Osteoblast (primary cell): ENCODE data around the gene C2orf72. TPM values are rescaled to one million over a fixed set of nuclear protein-coding genes. Genes with fewer than 3 reads are reported as not detected.

ENCODE experiments used
- DNase-seq: peaks from one replicate; pipeline ENCODE4 v3.0.0; 2011; ENCODE audit warnings: low spot score, mixed read lengths; ENCODE audit not compliant: insufficient read length; ENCODE audit errors: missing footprints
- H2AFZ ChIP-seq: 2 replicates; pipeline ENCODE4 v1.6.0; 2011; ENCODE audit warnings: mild to moderate bottlenecking, low read length
- H3K27ac ChIP-seq: 2 replicates; pipeline ENCODE4 v1.5.1; 2011; ENCODE audit warnings: mild to moderate bottlenecking, low read depth, low read length, moderate library complexity
- H3K27me3 ChIP-seq: 2 replicates; pipeline ENCODE4 v1.6.0; 2012; ENCODE audit warnings: mild to moderate bottlenecking, control low read depth, inconsistent platforms, low read length, moderate library complexity; ENCODE audit not compliant: insufficient read depth
- H3K36me3 ChIP-seq: 2 replicates; pipeline ENCODE4 v1.5.1; 2011; ENCODE audit warnings: mild to moderate bottlenecking, low read length, control low read depth, moderate library complexity; ENCODE audit not compliant: insufficient read depth
- H3K4me1 ChIP-seq: 2 replicates; pipeline ENCODE4 v1.5.1; 2011; ENCODE audit warnings: mild to moderate bottlenecking, low read length, control low read depth, moderate library complexity; ENCODE audit not compliant: insufficient read depth
- H3K4me2 ChIP-seq: 2 replicates; pipeline ENCODE4 v1.6.0; 2011; ENCODE audit warnings: mild to moderate bottlenecking, low read length; ENCODE audit not compliant: insufficient read depth
- H3K4me3 ChIP-seq: fragments of 200-600 bp; sonication (generic); 3 replicates; pipeline ENCODE4 v1.5.1; 2012; ENCODE audit warnings: mild to moderate bottlenecking, low read length, inconsistent platforms; ENCODE audit not compliant: insufficient read depth
- H3K79me2 ChIP-seq: 2 replicates; pipeline ENCODE4 v1.6.0; 2012; ENCODE audit warnings: mild to moderate bottlenecking, low read length, control low read depth, inconsistent platforms; ENCODE audit not compliant: insufficient read depth
- H3K9me3 ChIP-seq: 2 replicates; pipeline ENCODE4 v1.5.1; 2011; ENCODE audit warnings: low read depth, low read length, control low read depth
- H4K20me1 ChIP-seq: 2 replicates; pipeline ENCODE4 v1.6.0; 2012; ENCODE audit warnings: mild to moderate bottlenecking, low read length, control low read depth; ENCODE audit not compliant: insufficient read depth
- CTCF ChIP-seq: IDR thresholded peaks from 2 replicates; pipeline ENCODE4 v1.5.1; 2011; ENCODE audit warnings: mild to moderate bottlenecking, low read depth, low read length, moderate library complexity; ENCODE audit errors: extremely low read depth
- total RNA-seq: library from RNA; depleted of rRNA; stranded (reverse); fragments of >200 nt; gene quantifications from 2 replicates; pipeline ENCODE4 v1.2.3, GENCODE V29; 2012

Gene C2orf72
- total RNA-seq, 1 donor: not detected

GRCh38 chr2:231051116-231051515 is 13.8 kb downstream of the C2orf72 start:
- Histone ChIP-seq H2AFZ (no peak overlapping the region), H3K27ac (no peak overlapping the region)
- TF ChIP-seq CTCF: no peak

GRCh38 chr2:231052494-231053451 is 15.4 kb downstream of the C2orf72 start:
- H4K20me1 ChIP-seq: peaks cover 4% of the 10 kb centered on the region
- TF ChIP-seq CTCF: peak; percentile 90
- H3K4me2 ChIP-seq: peak overlapping the region; percentile 77
- H3K4me1 ChIP-seq: peaks cover 4% of the 10 kb centered on the region
- H3K79me2 ChIP-seq: peaks cover 11% of the 10 kb centered on the region
- H3K9me3 ChIP-seq: no peaks in the 10 kb centered on the region
- DNase-seq: peak; percentile 97
- H2AFZ ChIP-seq: peak overlapping the region; percentile 90
- no peaks in the 10 kb centered on the region for H3K36me3 ChIP-seq
- no peak overlapping the region for H3K27ac ChIP-seq
- peaks cover 18% of the 10 kb centered on the region for H3K27me3 ChIP-seq
- peak overlapping the region; percentile 69 for H3K4me3 ChIP-seq

More at GRCh38 chr2:231051116-231051515, 13.8 kb downstream of the C2orf72 start:
- Histone ChIP-seq H3K4me3 (no peak overlapping the region), H3K9me3 (no peaks in the 10 kb centered on the region), H3K79me2 (no peaks in the 10 kb centered on the region), H3K36me3 (no peaks in the 10 kb centered on the region), H3K4me2 (no peak overlapping the region), H3K4me1 (no peaks in the 10 kb centered on the region), H4K20me1 (no peaks in the 10 kb centered on the region), H3K27me3 (peaks cover 34% of the 10 kb centered on the region)
- no peak for DNase-seq

GRCh38 chr2:231053846-231054245 is 16.5 kb downstream of the C2orf72 start:
- Histone ChIP-seq H3K9me3 (no peaks in the 10 kb centered on the region), H3K4me1 (peaks cover 14% of the 10 kb centered on the region), H4K20me1 (peaks cover 9% of the 10 kb centered on the region), H3K4me2 (no peak overlapping the region), H3K79me2 (peaks cover 22% of the 10 kb centered on the region), H3K27me3 (peaks cover 9% of the 10 kb centered on the region), H3K36me3 (no peaks in the 10 kb centered on the region), H3K4me3 (no peak overlapping the region), H2AFZ (peak overlapping the region; percentile 20), H3K27ac (no peak overlapping the region)
- TF ChIP-seq CTCF: no peak
- no peak for DNase-seq
